ENCODE data around the gene MAD2L2. TPM values are rescaled to one million over a fixed set of nuclear protein-coding genes. Genes with fewer than 3 reads are reported as not detected.

Gene MAD2L2
- total RNA-seq, 6 donors from 2014 or later, result 20.3 to 38.8 (median 28.0) TPM

DNA sequence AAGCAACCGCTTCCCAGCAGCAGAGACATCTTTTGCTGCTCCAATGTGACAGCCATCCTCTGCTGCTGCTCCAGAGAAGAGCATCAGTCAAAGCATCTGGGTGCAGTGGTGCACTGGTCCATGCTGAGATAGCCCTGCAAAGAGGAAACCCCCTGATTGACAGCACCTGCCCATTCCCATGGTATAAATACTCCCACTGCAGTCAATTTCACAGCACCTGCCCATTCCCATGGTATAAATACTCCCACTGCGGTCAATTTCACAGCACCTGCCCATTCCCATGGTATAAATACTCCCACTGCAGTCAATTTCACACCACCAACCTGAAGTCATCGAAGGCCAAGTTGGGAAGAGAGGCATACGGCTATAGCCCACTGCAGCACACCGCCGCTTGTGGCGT is 52.2 kb downstream of the MAD2L2 start:
- H3K4me3 ChIP-seq, result no peak overlapping the region
- no peak for DNase-seq
- no peak for TF ChIP-seq POLR2AphosphoS5 (IDR thresholded peaks at IDR 0.05)
- no peak for TF ChIP-seq POLR2A (IDR thresholded peaks at IDR 0.05)
- TF ChIP-seq, protein P1, sequence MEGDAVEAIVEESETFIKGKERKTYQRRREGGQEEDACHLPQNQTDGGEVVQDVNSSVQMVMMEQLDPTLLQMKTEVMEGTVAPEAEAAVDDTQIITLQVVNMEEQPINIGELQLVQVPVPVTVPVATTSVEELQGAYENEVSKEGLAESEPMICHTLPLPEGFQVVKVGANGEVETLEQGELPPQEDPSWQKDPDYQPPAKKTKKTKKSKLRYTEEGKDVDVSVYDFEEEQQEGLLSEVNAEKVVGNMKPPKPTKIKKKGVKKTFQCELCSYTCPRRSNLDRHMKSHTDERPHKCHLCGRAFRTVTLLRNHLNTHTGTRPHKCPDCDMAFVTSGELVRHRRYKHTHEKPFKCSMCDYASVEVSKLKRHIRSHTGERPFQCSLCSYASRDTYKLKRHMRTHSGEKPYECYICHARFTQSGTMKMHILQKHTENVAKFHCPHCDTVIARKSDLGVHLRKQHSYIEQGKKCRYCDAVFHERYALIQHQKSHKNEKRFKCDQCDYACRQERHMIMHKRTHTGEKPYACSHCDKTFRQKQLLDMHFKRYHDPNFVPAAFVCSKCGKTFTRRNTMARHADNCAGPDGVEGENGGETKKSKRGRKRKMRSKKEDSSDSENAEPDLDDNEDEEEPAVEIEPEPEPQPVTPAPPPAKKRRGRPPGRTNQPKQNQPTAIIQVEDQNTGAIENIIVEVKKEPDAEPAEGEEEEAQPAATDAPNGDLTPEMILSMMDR (IDR thresholded peaks at IDR 0.05), result no peak
- no peak for TF ChIP-seq EP300 (IDR thresholded peaks at IDR 0.05)
- no peak for ATAC-seq (ENCODE audit: low FRiP score in 2 of 2)
- 92 to 93% methylated on average over 7 of the region's 7 CpGs for WGBS, 2 donors
- no peaks in the 10 kb centered on the region for H3K27me3 ChIP-seq
- no peak overlapping the region for H3K27ac ChIP-seq
- no peaks in the 10 kb centered on the region for H3K36me3 ChIP-seq
- no peaks in the 10 kb centered on the region for H3K9me3 ChIP-seq
- no peaks in the 10 kb centered on the region for H3K4me1 ChIP-seq

DNA sequence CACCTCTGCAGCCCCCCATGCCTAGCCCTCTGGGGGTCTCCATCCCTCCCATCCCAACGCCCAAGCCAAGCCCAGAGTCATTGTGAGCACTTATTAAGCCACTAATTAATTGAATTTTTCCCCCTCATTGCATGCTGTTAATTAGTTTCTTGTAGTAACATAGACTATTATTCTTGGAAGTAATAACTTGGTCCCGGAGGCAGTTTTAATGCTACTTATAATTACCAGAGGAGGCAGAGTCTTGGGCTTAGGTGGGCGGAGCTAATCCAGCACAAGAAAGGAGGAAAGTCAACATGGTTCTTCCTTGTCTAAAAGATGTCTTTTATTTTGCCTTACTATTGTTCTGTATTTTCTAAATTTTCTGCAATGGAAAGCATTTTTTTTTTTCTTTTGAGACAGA is 54.4 kb downstream of the MAD2L2 start:
- no peaks in the 10 kb centered on the region for H3K27me3 ChIP-seq
- TF ChIP-seq EP300 (IDR thresholded peaks at IDR 0.05) (no peak), POLR2A (IDR thresholded peaks at IDR 0.05) (no peak), POLR2AphosphoS5 (IDR thresholded peaks at IDR 0.05) (no peak)
- TF ChIP-seq, protein P1 (IDR thresholded peaks at IDR 0.05), result no peak

More for the DNA sequence above, 54.4 kb downstream of the MAD2L2 start:
- H3K36me3 ChIP-seq, result no peaks in the 10 kb centered on the region
- no peak for DNase-seq
- H3K27ac ChIP-seq, result no peak overlapping the region
- WGBS, 2 donors, result 63 to 77% methylated on average over 3 of the region's 3 CpGs
- H3K9me3 ChIP-seq, result no peaks in the 10 kb centered on the region
- H3K4me3 ChIP-seq, result no peak overlapping the region
- ATAC-seq (ENCODE audit: low FRiP score in 2 of 2), result no peak
- no peaks in the 10 kb centered on the region for H3K4me1 ChIP-seq

Other genes starting within 250 kb of the MAD2L2 start
- under 1 TPM in 3 of 6 donors, not detected in 3; 0.07 to 0.79 (median 0.09) TPM for gene DISP3, start 202.0 kb downstream of the MAD2L2 start, total RNA-seq
- gene FBXO2, start 26.7 kb downstream of the MAD2L2 start, total RNA-seq, result 10 to 100 TPM in 5 of 6 donors, 1 to 10 TPM in 1; 8.2 to 18.0 (median 13.8) TPM
- 100 to 1,000 TPM in 1 of 6 donors, 10 to 100 TPM in 5; 14.7 to 114 (median 18.0) TPM for gene FBXO44, start 26.3 kb downstream of the MAD2L2 start, total RNA-seq
- 10 to 100 TPM; 10.5 to 25.4 (median 16.4) TPM for gene FBXO6, start 16.9 kb downstream of the MAD2L2 start, total RNA-seq
- under 1 TPM in 2 of 6 donors, not detected in 4; 0.11 to 0.17 TPM for gene DRAXIN, start 10.6 kb upstream of the MAD2L2 start, total RNA-seq
- gene AGTRAP, start 55.0 kb upstream of the MAD2L2 start, total RNA-seq, result 10 to 100 TPM; 52.2 to 80.1 (median 68.7) TPM
- gene C1orf167, start 81.0 kb upstream of the MAD2L2 start, total RNA-seq, result 10 to 100 TPM in 2 of 6 donors, 1 to 10 TPM in 4; 1.0 to 14.3 (median 8.8) TPM
- gene MTHFR, start 124.8 kb upstream of the MAD2L2 start, total RNA-seq, result 100 to 1,000 TPM in 2 of 6 donors, 10 to 100 TPM in 4; 51.5 to 163 (median 58.2) TPM
- 10 to 100 TPM; 21.6 to 96.4 (median 33.0) TPM for gene CLCN6, start 125.0 kb upstream of the MAD2L2 start, total RNA-seq
- 1 to 10 TPM in 1 of 6 donors, not detected in 5; 3.1 TPM for gene NPPA, start 166.6 kb upstream of the MAD2L2 start, total RNA-seq
- gene NPPB, start 177.8 kb upstream of the MAD2L2 start, total RNA-seq, result not detected
- gene KIAA2013, start 245.3 kb upstream of the MAD2L2 start, total RNA-seq, result 10 to 100 TPM; 42.6 to 94.2 (median 58.7) TPM

Measured in upper lobe of left lung (tissue), 6 donors.